ENCODE measurements around the gene ZDHHC7.

DNA sequence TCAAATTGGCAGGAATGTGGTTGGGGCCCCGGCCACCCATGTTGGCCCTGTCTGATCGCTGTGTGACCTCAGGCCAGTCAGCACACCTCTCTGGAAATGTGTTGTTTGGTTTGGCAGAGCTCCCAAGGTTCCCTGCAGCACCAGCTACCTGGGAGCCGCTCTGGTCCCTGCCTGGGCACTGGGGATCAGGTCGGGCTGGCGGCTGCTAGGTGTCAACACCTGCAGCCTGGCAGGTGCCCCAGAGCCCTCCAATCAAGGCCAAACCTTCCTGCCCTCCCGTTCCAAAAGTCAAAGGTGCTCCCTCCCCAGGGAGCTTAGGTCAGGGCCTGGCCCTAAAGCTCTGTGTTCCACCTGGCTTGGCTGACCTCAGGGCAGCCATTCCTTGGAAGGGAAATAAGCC, 55.9 kb downstream of the ZDHHC7 start:
- TF ChIP-seq, protein P1, sequence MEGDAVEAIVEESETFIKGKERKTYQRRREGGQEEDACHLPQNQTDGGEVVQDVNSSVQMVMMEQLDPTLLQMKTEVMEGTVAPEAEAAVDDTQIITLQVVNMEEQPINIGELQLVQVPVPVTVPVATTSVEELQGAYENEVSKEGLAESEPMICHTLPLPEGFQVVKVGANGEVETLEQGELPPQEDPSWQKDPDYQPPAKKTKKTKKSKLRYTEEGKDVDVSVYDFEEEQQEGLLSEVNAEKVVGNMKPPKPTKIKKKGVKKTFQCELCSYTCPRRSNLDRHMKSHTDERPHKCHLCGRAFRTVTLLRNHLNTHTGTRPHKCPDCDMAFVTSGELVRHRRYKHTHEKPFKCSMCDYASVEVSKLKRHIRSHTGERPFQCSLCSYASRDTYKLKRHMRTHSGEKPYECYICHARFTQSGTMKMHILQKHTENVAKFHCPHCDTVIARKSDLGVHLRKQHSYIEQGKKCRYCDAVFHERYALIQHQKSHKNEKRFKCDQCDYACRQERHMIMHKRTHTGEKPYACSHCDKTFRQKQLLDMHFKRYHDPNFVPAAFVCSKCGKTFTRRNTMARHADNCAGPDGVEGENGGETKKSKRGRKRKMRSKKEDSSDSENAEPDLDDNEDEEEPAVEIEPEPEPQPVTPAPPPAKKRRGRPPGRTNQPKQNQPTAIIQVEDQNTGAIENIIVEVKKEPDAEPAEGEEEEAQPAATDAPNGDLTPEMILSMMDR (IDR thresholded peaks at IDR 0.05): no peak
- TF ChIP-seq POLR2A (IDR thresholded peaks at IDR 0.05): no peak

Data from body of pancreas (tissue), 4 donors.